CD8-positive, alpha-beta memory T cell (primary cell): ENCODE measurements around the gene WNT5A. TPM values are rescaled to one million over a fixed set of nuclear protein-coding genes. Genes with fewer than 3 reads are reported as not detected.

Experiments
- CTCF ChIA-PET: fragments of 350-600 bp; sonication (Branson Sonifier 250); formaldehyde crosslinking; loops from one replicate; lab custom pipeline; 2021; ENCODE audit warnings: antibody characterized with exemption; lab: Charles Lee
- POLR2A ChIA-PET: fragments of 350-600 bp; sonication (Branson Sonifier 250); formaldehyde crosslinking; loops from one replicate; lab custom pipeline; 2021; ENCODE audit warnings: antibody characterized with exemption; lab: Charles Lee
- DNase-seq, 5 donors: peaks; one replicate each; pipeline versions ENCODE4 v3.0.0 to v3.0.0-alpha.2; 2020 to 2022; ENCODE audit warnings: mixed read lengths in 1 of 5
- H3K27ac ChIP-seq: one replicate; pipeline ENCODE4 v1.7.0; 2013; ENCODE audit warnings: low read depth, mild to moderate bottlenecking, low read length, moderate library complexity
- H3K27me3 ChIP-seq: 2 replicates; pipeline ENCODE4 v1.7.0; 2013; ENCODE audit warnings: low read length, mild to moderate bottlenecking; ENCODE audit not compliant: insufficient read depth, poor library complexity, severe bottlenecking
- H3K36me3 ChIP-seq: 2 replicates; pipeline ENCODE4 v1.7.0; 2013; ENCODE audit warnings: mild to moderate bottlenecking, low read length, moderate library complexity; ENCODE audit not compliant: insufficient read depth
- H3K4me1 ChIP-seq: 2 replicates; pipeline ENCODE4 v1.7.0; 2013; ENCODE audit warnings: mild to moderate bottlenecking, low read length, moderate library complexity; ENCODE audit not compliant: insufficient read depth
- H3K4me3 ChIP-seq: 2 replicates; pipeline ENCODE4 v1.7.0; 2013; ENCODE audit warnings: mild to moderate bottlenecking, low read length
- H3K9me3 ChIP-seq: 2 replicates; pipeline ENCODE4 v1.7.0; 2013; ENCODE audit warnings: mild to moderate bottlenecking, low read length
- H3K27ac Mint-ChIP-seq, 8 donors: one replicate each; pipeline ENCODE4 v1.8.0; 2020 to 2021; ENCODE audit warnings: mixed read lengths in 8 of 8, mild to moderate bottlenecking in 6 of 8, inconsistent platforms in 3 of 8, moderate library complexity in 3 of 8
- H3K27me3 Mint-ChIP-seq, 2 donors: one replicate each; pipeline ENCODE4 v1.8.0; 2020 to 2021; ENCODE audit warnings: mixed read lengths in 2 of 2, mild to moderate bottlenecking in 1 of 2, moderate library complexity in 1 of 2
- H3K36me3 Mint-ChIP-seq, 3 donors: one replicate each; pipeline ENCODE4 v1.8.0; 2020 to 2021; ENCODE audit warnings: mixed read lengths in 3 of 3, inconsistent platforms in 1 of 3, mild to moderate bottlenecking in 1 of 3
- H3K4me1 Mint-ChIP-seq, 3 donors: one replicate each; pipeline ENCODE4 v1.8.0; 2020 to 2021; ENCODE audit warnings: mixed read lengths in 3 of 3, inconsistent platforms in 1 of 3, mild to moderate bottlenecking in 1 of 3
- H3K4me3 Mint-ChIP-seq, 7 donors: one replicate each; pipeline ENCODE4 v1.8.0; 2020 to 2021; ENCODE audit warnings: mixed read lengths in 7 of 7, mild to moderate bottlenecking in 6 of 7, moderate library complexity in 4 of 7, inconsistent platforms in 2 of 7
- H3K9me3 Mint-ChIP-seq, 5 donors: one replicate each; pipeline ENCODE4 v1.8.0; 2020 to 2022; ENCODE audit warnings: mixed read lengths in 5 of 5, mild to moderate bottlenecking in 3 of 5, moderate library complexity in 2 of 5, inconsistent platforms in 1 of 5
- polyA plus RNA-seq: library from polyadenylated mRNA; unstranded; fragments of 300-500 nt; fragmentation: Illumina TruSeq; gene quantifications from one replicate; pipeline ENCODE4 v1.2.3, GENCODE V29; 2021
- total RNA-seq, 2 experiments: library from RNA; stranded (reverse); gene quantifications; one replicate each; pipeline ENCODE4 v1.2.3, GENCODE V29; 2021

The WNT5A gene
- total and polyA plus RNA-seq, 3 experiments from 2014 or later = not detected

DNA sequence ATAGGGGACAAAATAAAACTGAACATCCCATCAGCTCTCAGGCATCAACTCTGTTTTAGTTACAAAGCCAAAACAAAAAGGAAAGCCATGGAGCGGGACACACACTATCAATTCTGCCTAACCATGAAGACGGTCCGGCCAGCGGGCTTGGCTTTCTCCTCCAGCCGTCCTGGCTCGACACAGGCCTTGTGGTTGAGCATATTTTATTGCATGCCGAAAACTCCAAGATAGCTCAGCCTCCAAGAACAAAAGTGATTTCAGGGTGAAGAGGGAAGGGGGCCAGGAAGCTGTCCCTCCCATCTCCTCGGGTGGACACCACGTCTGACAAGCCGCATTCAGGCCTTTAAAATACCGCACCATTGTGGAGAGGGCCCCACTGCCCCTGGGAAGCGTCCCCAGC is 31.2 kb downstream of the WNT5A start:
- CTCF ChIA-PET = no interaction called here

DNA sequence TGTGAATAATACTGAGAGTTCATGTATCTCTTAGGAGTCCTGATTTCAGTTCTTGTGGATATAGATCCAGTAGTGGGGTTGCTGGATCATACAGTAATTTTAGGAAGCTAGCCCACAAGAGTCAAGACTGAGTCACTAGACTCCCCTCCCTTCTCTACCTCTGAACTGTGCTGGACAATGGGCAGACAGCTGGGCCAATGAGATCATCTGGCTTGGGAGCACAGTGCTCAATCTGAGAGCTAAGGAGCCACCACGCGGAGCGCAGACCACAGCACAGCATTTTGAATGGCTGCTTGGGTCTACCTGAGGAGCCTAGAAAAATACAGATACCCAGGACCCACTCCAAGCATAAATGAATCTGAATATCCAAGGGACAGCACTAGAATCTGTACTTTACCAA is 32.5 kb downstream of the WNT5A start:
- Histone ChIP-seq H3K4me1 (no peaks in the 10 kb centered on the region), H3K9me3 (no peaks in the 10 kb centered on the region), H3K4me3 (no peak overlapping the region), H3K36me3 (no peaks in the 10 kb centered on the region), H3K27ac (no peak overlapping the region), H3K27me3 (no peaks in the 10 kb centered on the region)
- Mint-ChIP-seq H3K4me1 (no peaks in the 10 kb centered on the region), H3K4me3 (no peak overlapping the region), H3K36me3 (no peaks in the 10 kb centered on the region), H3K9me3 (peaks cover 0 to 6% (median 0%) of the 10 kb centered on the region in 5 donors), H3K27me3 (peaks cover 0 to 2% of the 10 kb centered on the region in 2 donors), H3K27ac (no peak overlapping the region)
- CTCF ChIA-PET = no interaction called here
- POLR2A ChIA-PET = no interaction called here
- no peak for DNase-seq

More for the DNA sequence above, 31.2 kb downstream of the WNT5A start:
- peaks cover 0 to 2% of the 10 kb centered on the region in 2 donors for H3K27me3 Mint-ChIP-seq
- H3K4me3 ChIP-seq = no peak overlapping the region
- no peaks in the 10 kb centered on the region for H3K4me1 Mint-ChIP-seq
- no peaks in the 10 kb centered on the region for H3K4me1 ChIP-seq
- peaks cover 0 to 8% (median 3%) of the 10 kb centered on the region in 5 donors for H3K9me3 Mint-ChIP-seq
- no peaks in the 10 kb centered on the region for H3K36me3 ChIP-seq
- no peak for DNase-seq
- H3K9me3 ChIP-seq = no peaks in the 10 kb centered on the region
- H3K27ac ChIP-seq = no peak overlapping the region
- peaks cover 0 to 2% (median 0%) of the 10 kb centered on the region in 3 donors for H3K36me3 Mint-ChIP-seq
- H3K27ac Mint-ChIP-seq = no peak overlapping the region
- H3K4me3 Mint-ChIP-seq = no peak overlapping the region
- POLR2A ChIA-PET = no interaction called here
- no peaks in the 10 kb centered on the region for H3K27me3 ChIP-seq

DNA sequence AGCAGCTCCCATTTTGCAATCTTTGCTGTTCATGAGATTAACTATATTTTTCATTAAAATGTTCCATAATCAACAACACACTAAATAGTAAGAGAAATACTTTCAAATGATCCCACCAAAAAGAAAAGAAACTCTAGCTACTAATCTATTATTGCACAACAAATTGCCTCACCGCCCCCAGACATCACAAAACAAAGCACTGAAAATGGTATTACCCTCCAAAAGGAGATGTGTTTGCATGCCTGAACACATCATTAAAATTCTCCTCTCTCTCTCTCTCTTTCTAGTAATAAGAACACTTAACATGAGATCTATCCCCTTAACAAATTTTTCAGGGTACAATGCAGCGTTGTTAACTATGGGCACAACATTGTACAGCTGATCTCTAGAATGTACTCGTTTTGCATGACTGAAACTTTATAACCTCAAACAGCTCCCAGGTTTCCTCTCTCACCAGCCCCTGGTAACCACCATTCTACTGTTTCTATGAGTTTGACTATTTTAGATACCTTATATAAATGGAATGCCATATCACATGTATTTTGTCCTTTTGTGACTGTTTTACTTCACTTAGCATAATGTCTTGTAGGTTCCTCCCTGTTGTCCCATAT is 33.1 kb downstream of the WNT5A start:
- Histone ChIP-seq H3K4me1 (no peaks in the 10 kb centered on the region), H3K27ac (no peak overlapping the region), H3K27me3 (no peaks in the 10 kb centered on the region), H3K9me3 (no peaks in the 10 kb centered on the region), H3K4me3 (no peak overlapping the region), H3K36me3 (no peaks in the 10 kb centered on the region)
- POLR2A ChIA-PET = no interaction called here
- Mint-ChIP-seq H3K9me3 (peaks cover 0 to 3% (median 2%) of the 10 kb centered on the region in 5 donors), H3K4me1 (no peaks in the 10 kb centered on the region), H3K4me3 (no peak overlapping the region), H3K27me3 (peaks cover 0 to 3% of the 10 kb centered on the region in 2 donors), H3K27ac (no peak overlapping the region), H3K36me3 (no peaks in the 10 kb centered on the region)
- CTCF ChIA-PET = no interaction called here
- no peak for DNase-seq

DNA sequence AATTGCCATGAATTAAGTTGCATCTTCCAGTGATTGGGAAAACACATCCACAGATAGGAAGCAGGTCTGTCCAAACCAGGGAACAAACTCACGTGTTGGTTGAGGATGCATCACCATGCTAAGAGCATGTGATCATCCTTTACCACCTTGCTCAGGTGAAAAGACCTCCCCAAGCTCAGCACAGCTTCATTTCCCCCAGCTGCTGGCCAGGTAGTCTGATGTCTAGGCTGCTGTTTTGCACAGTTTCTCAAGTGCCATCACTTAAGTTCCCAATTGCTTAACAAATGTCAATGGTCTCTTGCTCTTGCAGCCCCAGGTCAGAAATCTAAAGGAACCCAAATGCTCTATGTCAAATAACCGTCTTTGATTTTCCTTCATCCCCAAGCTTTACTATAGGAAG is 34.2 kb downstream of the WNT5A start:
- CTCF ChIA-PET = no interaction called here

DNA sequence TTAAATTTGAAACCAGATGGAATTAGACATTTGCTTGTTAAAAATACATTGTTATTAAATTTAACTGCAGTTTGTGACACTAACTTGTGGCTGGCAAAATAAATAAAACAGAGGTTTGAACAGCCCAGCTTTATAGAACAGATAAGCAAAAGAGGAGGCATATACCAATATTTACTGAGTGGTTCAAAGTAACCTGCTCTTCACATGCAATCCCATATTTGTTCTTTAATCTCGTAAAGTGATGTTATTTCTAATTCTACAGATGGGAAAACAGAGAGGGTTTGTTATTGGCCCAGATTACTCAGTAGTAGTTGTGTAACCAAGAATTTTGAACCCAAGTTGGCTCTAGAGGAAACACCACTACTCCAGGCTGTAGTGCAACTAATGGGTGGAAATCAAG is 37.6 kb downstream of the WNT5A start:
- H3K36me3 Mint-ChIP-seq = no peaks in the 10 kb centered on the region
- peaks cover 0 to 2% of the 10 kb centered on the region in 2 donors for H3K27me3 Mint-ChIP-seq
- CTCF ChIA-PET = no interaction called here
- no peak overlapping the region for H3K27ac Mint-ChIP-seq
- no peak overlapping the region for H3K4me3 Mint-ChIP-seq
- DNase-seq = no peak
- Histone ChIP-seq H3K36me3 (no peaks in the 10 kb centered on the region), H3K4me1 (no peaks in the 10 kb centered on the region), H3K27me3 (no peaks in the 10 kb centered on the region), H3K9me3 (no peaks in the 10 kb centered on the region), H3K4me3 (no peak overlapping the region), H3K27ac (no peak overlapping the region)
- POLR2A ChIA-PET = no interaction called here
- H3K4me1 Mint-ChIP-seq = no peaks in the 10 kb centered on the region
- H3K9me3 Mint-ChIP-seq = peaks cover 0 to 7% (median 4%) of the 10 kb centered on the region in 5 donors

More for the DNA sequence above, 34.2 kb downstream of the WNT5A start:
- H3K36me3 Mint-ChIP-seq = no peaks in the 10 kb centered on the region
- H3K27ac ChIP-seq = no peak overlapping the region
- no peak overlapping the region for H3K27ac Mint-ChIP-seq
- no peaks in the 10 kb centered on the region for H3K27me3 ChIP-seq
- H3K4me3 Mint-ChIP-seq = no peak overlapping the region
- H3K36me3 ChIP-seq = no peaks in the 10 kb centered on the region
- peaks cover 0 to 3% (median 2%) of the 10 kb centered on the region in 5 donors for H3K9me3 Mint-ChIP-seq
- H3K4me1 Mint-ChIP-seq = no peaks in the 10 kb centered on the region
- no peak overlapping the region for H3K4me3 ChIP-seq
- H3K27me3 Mint-ChIP-seq = peaks cover 0 to 3% of the 10 kb centered on the region in 2 donors
- DNase-seq = no peak
- no peaks in the 10 kb centered on the region for H3K9me3 ChIP-seq
- no peaks in the 10 kb centered on the region for H3K4me1 ChIP-seq
- POLR2A ChIA-PET = no interaction called here

DNA sequence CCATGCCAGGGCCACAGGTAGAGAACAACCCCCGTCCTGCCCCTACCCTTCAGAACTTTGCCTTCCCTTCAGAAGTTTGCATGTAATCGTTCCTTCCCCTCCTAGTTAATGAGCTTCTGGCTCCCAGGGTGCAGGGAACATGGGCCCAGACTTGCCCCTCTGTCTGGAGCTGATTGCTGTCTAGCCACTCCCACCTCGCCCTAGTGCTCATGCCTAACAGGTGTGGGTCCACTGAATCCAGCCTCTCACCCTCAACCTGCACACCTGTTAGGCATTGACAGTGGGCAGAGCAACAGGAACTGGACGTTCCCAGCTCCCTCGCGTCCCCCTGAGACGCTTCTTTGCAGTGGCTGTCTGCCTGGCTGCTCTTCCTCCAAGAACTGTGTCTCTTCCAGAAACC is 40.3 kb downstream of the WNT5A start:
- H3K4me3 Mint-ChIP-seq = no peak overlapping the region
- Histone ChIP-seq H3K4me3 (no peak overlapping the region), H3K36me3 (no peaks in the 10 kb centered on the region), H3K9me3 (no peaks in the 10 kb centered on the region), H3K27ac (no peak overlapping the region), H3K27me3 (no peaks in the 10 kb centered on the region), H3K4me1 (no peaks in the 10 kb centered on the region)
- peaks cover 0 to 2% of the 10 kb centered on the region in 2 donors for H3K27me3 Mint-ChIP-seq
- no peak overlapping the region for H3K27ac Mint-ChIP-seq
- no peak for DNase-seq
- ChIA-PET POLR2A (no interaction called here), CTCF (no interaction called here)
- no peaks in the 10 kb centered on the region for H3K36me3 Mint-ChIP-seq
- H3K4me1 Mint-ChIP-seq = no peaks in the 10 kb centered on the region
- H3K9me3 Mint-ChIP-seq = peaks cover 0 to 8% (median 5%) of the 10 kb centered on the region in 5 donors

DNA sequence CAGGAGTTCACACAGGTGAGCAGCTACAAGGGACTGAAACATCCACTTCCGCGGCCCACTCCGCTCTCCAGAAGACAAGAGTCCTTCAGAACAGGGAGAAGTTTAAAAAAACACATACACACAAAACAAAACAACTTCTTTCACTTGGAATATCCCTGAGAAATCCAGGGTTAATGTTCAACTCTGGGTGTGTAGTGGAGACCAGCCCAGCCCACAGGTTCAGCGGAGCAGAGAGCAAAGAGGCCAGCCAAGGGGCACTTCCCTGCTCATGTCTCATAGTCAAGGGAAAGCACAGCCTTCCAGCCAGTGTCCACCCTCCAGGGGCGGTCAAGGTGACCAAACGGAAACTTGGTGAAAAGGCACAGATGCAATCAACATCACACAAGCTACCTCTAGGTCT is 41.6 kb downstream of the WNT5A start:
- Histone ChIP-seq H3K36me3 (no peaks in the 10 kb centered on the region), H3K27ac (no peak overlapping the region), H3K27me3 (no peaks in the 10 kb centered on the region), H3K9me3 (no peaks in the 10 kb centered on the region), H3K4me3 (no peak overlapping the region), H3K4me1 (no peaks in the 10 kb centered on the region)
- POLR2A ChIA-PET = no interaction called here
- DNase-seq = no peak
- Mint-ChIP-seq H3K27me3 (peaks cover 0 to 2% of the 10 kb centered on the region in 2 donors), H3K27ac (no peak overlapping the region), H3K36me3 (no peaks in the 10 kb centered on the region), H3K9me3 (peaks cover under 1 to 8% (median 5%) of the 10 kb centered on the region in 5 donors), H3K4me1 (no peaks in the 10 kb centered on the region), H3K4me3 (no peak overlapping the region)
- CTCF ChIA-PET = no interaction called here

DNA sequence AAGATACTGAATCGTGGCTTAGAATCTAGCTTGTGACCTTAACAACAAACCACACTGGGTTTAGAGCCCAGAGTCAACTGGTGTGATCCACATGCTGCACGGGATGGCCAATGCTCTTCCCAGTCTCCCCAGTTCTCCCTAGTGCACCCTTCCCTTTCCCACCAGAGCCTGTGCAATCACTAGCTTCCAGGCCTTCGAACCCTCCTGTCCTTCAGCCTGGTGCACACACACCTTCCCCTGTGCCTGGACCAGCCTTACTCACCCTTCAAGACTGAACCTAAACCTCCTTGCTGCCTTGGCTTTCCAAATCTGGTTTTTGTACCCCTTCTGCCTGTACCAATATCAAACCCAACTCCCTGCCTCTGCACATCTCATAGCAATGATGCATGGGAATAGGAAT is 43.8 kb downstream of the WNT5A start:
- Mint-ChIP-seq H3K27ac (no peak overlapping the region), H3K4me1 (no peaks in the 10 kb centered on the region), H3K9me3 (peaks cover 4 to 8% (median 5%) of the 10 kb centered on the region in 5 donors), H3K36me3 (no peaks in the 10 kb centered on the region), H3K27me3 (no peaks in the 10 kb centered on the region), H3K4me3 (no peak overlapping the region)
- Histone ChIP-seq H3K9me3 (no peaks in the 10 kb centered on the region), H3K4me3 (no peak overlapping the region), H3K36me3 (no peaks in the 10 kb centered on the region), H3K4me1 (no peaks in the 10 kb centered on the region), H3K27me3 (no peaks in the 10 kb centered on the region), H3K27ac (no peak overlapping the region)
- ChIA-PET POLR2A (no interaction called here), CTCF (no interaction called here)
- no peak for DNase-seq
